ENCODE results near the gene ZSCAN26. TPM values are rescaled to one million over a fixed set of nuclear protein-coding genes. Genes with fewer than 3 reads are reported as not detected.

The ZSCAN26 gene
- polyA plus RNA-seq, 1 of the 3 experiments (the other 2 are of a cell fraction), result 11.0 TPM

GRCh38 chr6:28248916-28249315 lies 18.0 kb upstream of the ZSCAN26 start:
- Histone ChIP-seq H3K27me3 (ENCODE audit: insufficient read depth) (no peaks in the 10 kb centered on the region), H3F3A (replicated peaks; ENCODE audit: insufficient read depth) (no peaks in the 10 kb centered on the region), H2AFZ (ENCODE audit: low read depth) (no peak overlapping the region), H3K9ac (no peak overlapping the region), H3K4me3 (ENCODE audit: low read depth in 2 of 2, low read length in 1 of 2) (no peak overlapping the region), H3K36me3 (replicated peaks in 1 of 2; ENCODE audit: control insufficient read depth in 1 of 2, insufficient read depth in 2 of 2, low read length in 1 of 2) (peaks cover 24 to 54% of the 10 kb centered on the region in 2 experiments), H3K27ac (ENCODE audit: low read depth in 2 of 2, low read length in 1 of 2) (no peak overlapping the region), H3K9me2 (no peaks in the 10 kb centered on the region), H3K79me2 (ENCODE audit: insufficient read depth) (peaks cover 19% of the 10 kb centered on the region), H3K9me3 (no peaks in the 10 kb centered on the region), H3K4me1 (ENCODE audit: control insufficient read depth in 1 of 2, insufficient read depth in 2 of 2, low read depth in 1 of 2, low read length in 1 of 2) (peaks cover 5 to 12% of the 10 kb centered on the region in 2 experiments; a peak in 3 of 4 replicates), H3K4me2 (no peak overlapping the region), H4K20me1 (ENCODE audit: insufficient read depth) (no peaks in the 10 kb centered on the region)
- no peak for DNase-seq
- TF ChIP-seq NFIC (IDR thresholded peaks at IDR 0.05; ENCODE audit: borderline replicate concordance) (no peak), MAX (IDR thresholded peaks at IDR 0.05; ENCODE audit: low read depth) (no peak), IRF3 (IDR thresholded peaks at IDR 0.05; ENCODE audit: low read depth, low read length) (no peak), NRF1 (IDR thresholded peaks at IDR 0.05; ENCODE audit: low read depth, low read length) (no peak), ZBTB33 (IDR thresholded peaks at IDR 0.05; ENCODE audit: borderline replicate concordance, low read depth) (no peak), EZH2phosphoT487 (IDR thresholded peaks at IDR 0.05; ENCODE audit: borderline replicate concordance, low read depth) (no peak), RXRA (IDR thresholded peaks at IDR 0.05; ENCODE audit: borderline replicate concordance, low read depth) (no peak), RCOR1 (IDR thresholded peaks at IDR 0.05; ENCODE audit: low read length) (no peak), FOXM1 (IDR thresholded peaks at IDR 0.05; ENCODE audit: low read depth) (no peak), POLR2AphosphoS5 (IDR thresholded peaks at IDR 0.05; ENCODE audit: low read depth, low read length) (no peak), ELF1 (IDR thresholded peaks at IDR 0.05) (no peak), GATA2 (CRISPR knock-in tag; IDR thresholded peaks at IDR 0.05) (no peak), FOSL2 (IDR thresholded peaks at IDR 0.05; ENCODE audit: borderline replicate concordance, low read depth) (no peak), TCF12 (IDR thresholded peaks at IDR 0.05) (no peak), MEF2A (IDR thresholded peaks at IDR 0.05; ENCODE audit: borderline replicate concordance, low read depth) (no peak), RAD21 (IDR thresholded peaks at IDR 0.05; ENCODE audit: low read length) (no peak), FOXJ3 (CRISPR knock-in tag; IDR thresholded peaks at IDR 0.05) (no peak), TEAD4 (IDR thresholded peaks at IDR 0.05; ENCODE audit: borderline replicate concordance, insufficient read depth) (no peak), MXI1 (IDR thresholded peaks at IDR 0.05; ENCODE audit: low read depth, low read length) (no peak)
- ChIA-PET CTCF (no interaction called here), POLR2A (no interaction called here)
- WGBS (ENCODE audit: low lambda C conversion rate), result 86% methylated on average over 1 of the region's 1 CpG
